Thymus (tissue), 11 donors: ENCODE results near the gene CLSTN1. TPM values are rescaled to one million over a fixed set of nuclear protein-coding genes. Genes with fewer than 3 reads are reported as not detected.
"Not testable (repeated sequence)": the region's sequence is repeated elsewhere in the genome, so short reads cannot be mapped to it uniquely, and the experiment has no call there.

Experiments
- DNase-seq, 9 donors: peaks; one replicate each; pipeline ENCODE4 v3.0.0-alpha.2; 2013; ENCODE audit warnings: low spot score in 9 of 9, low read depth in 6 of 9, missing footprints in 1 of 9
- H3K27ac ChIP-seq, 2 donors: one replicate each; pipeline ENCODE4 v1.5.1; 2013; ENCODE audit warnings: control low read depth in 1 of 2, low read depth in 1 of 2, low read length in 1 of 2, mild to moderate bottlenecking in 1 of 2, moderate library complexity in 1 of 2
- H3K27me3 ChIP-seq, 2 donors: one replicate each; pipeline ENCODE4 v1.5.1; 2013; ENCODE audit warnings: low read length in 1 of 2; ENCODE audit not compliant: control insufficient read depth in 2 of 2, insufficient read depth in 1 of 2
- H3K36me3 ChIP-seq, 2 donors: one replicate each; pipeline ENCODE4 v1.5.1; 2013; ENCODE audit warnings: low read length in 1 of 2, mild to moderate bottlenecking in 1 of 2, moderate library complexity in 1 of 2; ENCODE audit not compliant: control insufficient read depth in 2 of 2, insufficient read depth in 2 of 2
- H3K4me1 ChIP-seq, 2 donors: one replicate each; pipeline ENCODE4 v1.5.1; 2013; ENCODE audit warnings: low read length in 2 of 2; ENCODE audit not compliant: control insufficient read depth in 2 of 2, insufficient read depth in 2 of 2
- H3K4me3 ChIP-seq, 2 donors: one replicate each; pipeline ENCODE4 v1.5.1; 2013; ENCODE audit warnings: low read length in 2 of 2, control low read depth in 1 of 2, mild to moderate bottlenecking in 1 of 2
- H3K9me3 ChIP-seq, 2 donors: one replicate each; pipeline ENCODE4 v1.5.1; 2013; ENCODE audit warnings: low read length in 1 of 2, mild to moderate bottlenecking in 1 of 2; ENCODE audit not compliant: control insufficient read depth in 2 of 2, insufficient read depth in 1 of 2
- WGBS: extraction: QIAGEN DNeasy Blood & Tissue Kit; methylation state at CpG from one replicate; pipeline ENCODE4 v1.1.7; 2013; 5-methylcytosine and 5-hydroxymethylcytosine counted together
- polyA plus RNA-seq: library from polyadenylated mRNA; stranded (reverse); fragments of 200-250 nt; gene quantifications from one replicate; pipeline ENCODE4 v1.2.3, GENCODE V29; 2013
- total RNA-seq: library from RNA; stranded (reverse); fragments of 120-200 nt; gene quantifications from one replicate; pipeline ENCODE4 v1.2.4, GENCODE V29; 2013
- donor health status: healthy.

Gene CLSTN1
- total and polyA plus RNA-seq, 2 donors: 27.0 to 63.1 TPM

GRCh38 chr1:9761855-9762254 is 61.9 kb downstream of the CLSTN1 start:
- no peak for DNase-seq
- WGBS: 95% methylated on average over 9 of the region's 9 CpGs
- Histone ChIP-seq H3K27me3 (no peaks in the 10 kb centered on the region), H3K9me3 (no peaks in the 10 kb centered on the region), H3K27ac (no peak overlapping the region), H3K36me3 (peaks cover 11 to 18% of the 10 kb centered on the region in 2 donors), H3K4me1 (no peaks in the 10 kb centered on the region), H3K4me3 (no peak overlapping the region)

DNA sequence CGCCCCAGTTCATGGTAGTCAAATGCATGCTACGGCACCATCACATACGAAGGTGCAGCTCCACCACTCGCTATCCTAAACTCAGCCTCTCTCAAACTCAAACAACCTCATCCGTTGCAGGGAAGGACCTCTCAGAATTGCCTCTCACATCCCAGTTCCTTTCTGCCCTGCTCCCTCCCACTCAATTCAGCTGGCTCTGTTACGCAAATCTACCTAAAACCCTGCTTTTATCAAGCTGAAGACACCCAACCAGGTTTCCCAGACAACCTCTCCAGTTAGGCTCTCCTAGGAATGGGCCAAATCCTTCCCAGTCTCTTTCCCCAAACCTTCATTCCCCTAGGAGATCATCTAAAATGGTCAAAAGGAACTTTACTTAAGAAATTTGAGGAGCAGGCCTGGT is 62.9 kb downstream of the CLSTN1 start:
- peaks cover 11 to 18% of the 10 kb centered on the region in 2 donors for H3K36me3 ChIP-seq
- DNase-seq: no peak
- no peaks in the 10 kb centered on the region for H3K9me3 ChIP-seq
- WGBS: 97% methylated on average over 6 of the region's 6 CpGs
- H3K4me3 ChIP-seq: no peak overlapping the region
- no peak overlapping the region for H3K27ac ChIP-seq
- no peaks in the 10 kb centered on the region for H3K27me3 ChIP-seq
- H3K4me1 ChIP-seq: no peaks in the 10 kb centered on the region

DNA sequence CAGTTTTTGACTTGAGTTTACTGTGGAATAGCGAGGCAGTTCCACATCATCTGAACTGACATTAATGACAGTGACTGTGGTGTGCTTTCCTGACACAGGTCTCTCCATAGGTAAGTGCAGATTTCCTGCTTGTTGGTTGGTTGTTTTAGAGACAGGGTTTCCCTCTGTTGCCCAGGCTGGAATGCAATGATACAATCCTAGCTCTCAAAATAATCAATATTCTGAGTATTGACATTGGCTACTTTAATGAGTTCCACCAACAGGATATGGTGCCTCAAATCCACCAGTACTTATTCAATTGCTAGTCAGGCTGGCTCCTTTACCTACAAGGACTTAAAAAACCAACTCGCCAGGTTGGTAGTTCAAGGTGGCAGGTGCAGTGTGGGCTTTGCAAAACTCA is 63.8 kb downstream of the CLSTN1 start:
- WGBS: 100% methylated on average over 2 of the region's 2 CpGs

DNA sequence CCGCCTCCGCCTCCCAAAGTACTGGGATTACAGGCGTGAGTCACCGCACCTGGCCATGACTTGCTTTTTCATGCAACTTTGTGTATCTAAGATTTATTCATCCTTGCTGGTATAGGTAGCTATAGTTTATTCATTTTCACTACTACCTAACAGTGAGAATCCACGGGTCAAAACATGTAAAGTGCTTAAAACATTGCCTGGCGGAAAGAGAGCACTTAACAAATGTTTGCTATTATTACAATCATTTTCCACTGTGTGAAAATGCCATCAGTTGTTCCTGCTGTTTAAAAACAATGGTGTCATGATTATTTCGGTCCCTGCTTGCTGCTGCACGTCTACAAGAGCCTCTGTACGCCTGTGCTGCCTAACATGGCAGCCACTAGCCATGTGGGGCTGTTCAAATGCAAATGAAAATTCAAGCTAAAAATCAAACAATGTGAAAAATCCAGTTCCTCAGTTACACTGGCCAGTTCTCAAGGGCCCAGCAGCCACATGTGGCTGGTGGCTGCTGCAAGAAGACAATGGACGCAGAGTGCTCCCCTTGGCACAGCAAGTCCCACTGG is 65.1 kb downstream of the CLSTN1 start:
- Histone ChIP-seq H3K27ac (no peak overlapping the region), H3K4me1 (no peaks in the 10 kb centered on the region), H3K4me3 (no peak overlapping the region), H3K27me3 (no peaks in the 10 kb centered on the region), H3K9me3 (no peaks in the 10 kb centered on the region), H3K36me3 (peaks cover 13 to 35% of the 10 kb centered on the region in 2 donors)
- 96% methylated on average over 10 of the region's 10 CpGs for WGBS
- DNase-seq: no peak

More for the DNA sequence above, 63.8 kb downstream of the CLSTN1 start:
- no peaks in the 10 kb centered on the region for H3K27me3 ChIP-seq
- H3K36me3 ChIP-seq: peaks cover 12 to 22% of the 10 kb centered on the region in 2 donors
- DNase-seq: no peak
- H3K27ac ChIP-seq: no peak overlapping the region
- no peaks in the 10 kb centered on the region for H3K4me1 ChIP-seq
- H3K4me3 ChIP-seq: no peak overlapping the region
- no peaks in the 10 kb centered on the region for H3K9me3 ChIP-seq

DNA sequence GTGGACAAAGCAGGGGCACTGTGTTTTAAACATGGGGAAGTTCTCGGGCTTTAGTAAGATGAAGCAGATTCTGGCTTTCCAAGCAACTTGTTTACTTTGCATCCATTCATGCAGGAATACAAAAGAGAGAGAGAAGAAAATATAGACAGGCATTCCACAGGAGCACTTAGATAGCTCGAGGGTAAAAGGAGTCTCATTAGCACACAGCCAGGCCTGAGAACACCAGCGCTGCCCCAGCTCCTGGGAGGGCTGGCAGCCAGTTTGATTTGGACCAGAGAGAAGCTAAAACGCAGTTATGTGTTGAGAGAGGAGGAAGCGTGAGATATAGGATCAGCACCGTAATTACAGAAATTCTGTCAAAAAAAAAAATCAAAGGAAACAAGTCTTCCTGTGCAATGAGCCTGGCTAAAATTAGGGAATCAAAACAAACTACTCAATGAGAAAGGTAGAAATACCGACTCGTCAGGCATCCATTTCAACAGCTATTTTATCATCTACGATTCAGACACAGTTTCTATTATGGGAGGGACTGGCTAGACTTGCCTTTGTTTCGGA is 68.2 kb downstream of the CLSTN1 start:
- WGBS: 86% methylated on average over 10 of the region's 10 CpGs

DNA sequence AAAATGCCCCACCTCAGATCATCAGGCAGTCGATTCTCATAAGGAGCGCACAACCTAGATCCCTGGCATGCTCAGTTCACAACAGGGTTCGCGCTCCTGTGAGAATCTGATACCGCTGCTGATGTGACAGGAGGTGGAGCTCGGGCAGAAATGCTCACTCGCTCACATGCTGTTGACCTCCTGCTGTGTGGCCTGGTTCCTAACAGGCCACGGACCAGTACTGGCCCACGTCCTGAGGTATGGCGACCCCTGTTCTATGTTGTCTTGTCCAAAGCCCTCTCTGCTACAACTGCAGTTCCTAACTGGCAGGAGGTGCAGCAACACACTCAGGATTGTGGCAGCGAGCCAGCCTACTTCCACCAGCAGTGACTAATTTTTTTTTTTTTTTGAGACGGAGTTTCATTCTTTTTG is 70.6 kb downstream of the CLSTN1 start:
- 94% methylated on average over 12 of the region's 12 CpGs for WGBS
- peaks cover 44 to 54% of the 10 kb centered on the region in 2 donors for H3K36me3 ChIP-seq
- H3K4me1 ChIP-seq: no peaks in the 10 kb centered on the region
- no peak for DNase-seq
- H3K27me3 ChIP-seq: no peaks in the 10 kb centered on the region
- no peak overlapping the region for H3K27ac ChIP-seq
- no peaks in the 10 kb centered on the region for H3K9me3 ChIP-seq
- H3K4me3 ChIP-seq: no peak overlapping the region

More for the DNA sequence above, 68.2 kb downstream of the CLSTN1 start:
- H3K9me3 ChIP-seq: no peaks in the 10 kb centered on the region
- H3K27me3 ChIP-seq: no peaks in the 10 kb centered on the region
- no peak for DNase-seq
- peaks cover 25 to 37% of the 10 kb centered on the region in 2 donors for H3K36me3 ChIP-seq
- H3K27ac ChIP-seq: no peak overlapping the region
- no peak overlapping the region for H3K4me3 ChIP-seq
- H3K4me1 ChIP-seq: no peaks in the 10 kb centered on the region

- H3K27me3 ChIP-seq: no peaks in the 10 kb centered on the region
- no peak for DNase-seq
- no peaks in the 10 kb centered on the region for H3K4me1 ChIP-seq
- peaks cover 50 to 54% of the 10 kb centered on the region in 2 donors for H3K36me3 ChIP-seq
- no peak overlapping the region for H3K4me3 ChIP-seq
- H3K27ac ChIP-seq: peak overlapping the region in 1 of 2 donors; percentile 12
- WGBS: 95% methylated on average over 3 of the region's 3 CpGs
- H3K9me3 ChIP-seq: no peaks in the 10 kb centered on the region
These were observed 71.8 kb downstream of the CLSTN1 start for GRCh38 chr1:9751971-9752370.

DNA sequence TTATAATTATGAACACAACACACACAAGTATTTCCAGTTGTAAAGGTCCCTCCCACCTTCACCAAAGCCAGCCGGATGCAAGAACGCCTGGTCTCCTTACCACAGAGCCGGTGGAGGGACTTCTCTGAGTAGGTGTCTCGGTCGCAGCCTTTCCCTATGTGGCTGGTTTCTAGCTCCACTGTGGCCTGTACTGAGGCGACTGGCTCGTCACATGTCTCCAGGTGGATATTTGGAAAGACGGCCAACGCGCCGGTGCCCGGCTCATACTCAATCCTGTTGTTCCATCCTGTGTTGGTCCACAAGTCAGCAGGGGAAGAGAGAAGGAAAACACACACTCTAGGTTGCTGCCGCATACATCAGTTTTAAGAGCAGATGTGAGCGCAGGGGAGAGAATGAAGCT is 74.4 kb downstream of the CLSTN1 start:
- no peaks in the 10 kb centered on the region for H3K27me3 ChIP-seq
- H3K4me1 ChIP-seq: no peaks in the 10 kb centered on the region
- H3K27ac ChIP-seq: no peak overlapping the region
- H3K9me3 ChIP-seq: no peaks in the 10 kb centered on the region
- peaks cover 53 to 63% of the 10 kb centered on the region in 2 donors for H3K36me3 ChIP-seq
- 99% methylated on average over 14 of the region's 14 CpGs for WGBS
- no peak for DNase-seq
- no peak overlapping the region for H3K4me3 ChIP-seq

GRCh38 chr1:9748391-9748790 is 75.4 kb downstream of the CLSTN1 start:
- H3K27ac ChIP-seq, DNase-seq, H3K27me3 ChIP-seq, H3K4me3 ChIP-seq, H3K4me1 ChIP-seq, H3K9me3 ChIP-seq: not testable (repeated sequence)
- WGBS: 96% methylated on average over 9 of the region's 9 CpGs
- H3K36me3 ChIP-seq: peaks cover 53 to 73% of the 10 kb centered on the region in 2 donors
